CD4-positive, alpha-beta T cell treated with Interleukin-15 for 4 hours (primary cell): ENCODE results near the gene ACACA.
A peak's percentile ranks its signal among the peaks of the same experiment; 100 is the strongest.

Experiments used
- DNase-seq: peaks from one replicate; pipeline ENCODE4 v3.0.0-alpha.2; 2020; ENCODE audit warnings: low spot score

ACACA gene

GRCh38 chr17:37231887-37232286 is 174.7 kb downstream of the ACACA start:
- no peak for DNase-seq

DNA sequence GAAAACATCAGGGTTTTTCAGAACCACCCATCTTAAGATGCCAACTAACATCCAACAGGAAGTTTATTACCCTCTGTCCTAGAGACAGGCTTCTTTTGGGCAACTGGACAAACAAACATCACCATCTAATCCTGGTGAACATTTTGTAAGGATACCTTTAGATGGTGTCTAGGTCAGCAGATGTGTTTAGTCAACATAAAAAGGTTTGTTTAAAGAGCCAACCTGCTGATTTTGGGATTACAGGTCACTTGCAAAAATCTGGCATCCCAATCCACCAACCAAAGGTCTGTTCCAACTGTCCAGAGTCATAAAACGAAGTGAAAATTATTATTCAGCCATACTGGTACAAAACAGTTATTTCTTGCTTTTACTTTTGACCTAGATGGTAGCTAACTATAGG is 176.0 kb downstream of the ACACA start:
- DNase-seq, result no peak

DNA sequence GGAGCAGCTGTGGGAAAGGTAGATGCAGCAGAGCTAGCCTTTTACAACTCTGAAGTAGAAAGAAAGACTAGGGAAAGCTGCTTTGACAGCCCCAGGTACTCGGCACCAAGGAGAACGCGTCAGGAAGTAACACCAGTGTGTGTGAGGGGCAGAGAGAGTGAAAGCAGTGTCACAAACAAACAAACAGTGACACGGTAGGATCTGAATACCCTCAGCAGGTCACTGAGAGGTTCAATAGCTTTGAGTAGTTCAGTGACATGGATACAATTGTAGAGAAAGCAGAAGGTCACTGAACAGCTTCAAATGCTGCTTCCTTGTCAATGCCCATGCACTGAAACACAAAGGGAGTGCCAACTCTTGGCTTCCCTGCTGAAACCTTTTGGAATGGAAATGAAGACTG is 181.2 kb downstream of the ACACA start:
- DNase-seq, result no peak

DNA sequence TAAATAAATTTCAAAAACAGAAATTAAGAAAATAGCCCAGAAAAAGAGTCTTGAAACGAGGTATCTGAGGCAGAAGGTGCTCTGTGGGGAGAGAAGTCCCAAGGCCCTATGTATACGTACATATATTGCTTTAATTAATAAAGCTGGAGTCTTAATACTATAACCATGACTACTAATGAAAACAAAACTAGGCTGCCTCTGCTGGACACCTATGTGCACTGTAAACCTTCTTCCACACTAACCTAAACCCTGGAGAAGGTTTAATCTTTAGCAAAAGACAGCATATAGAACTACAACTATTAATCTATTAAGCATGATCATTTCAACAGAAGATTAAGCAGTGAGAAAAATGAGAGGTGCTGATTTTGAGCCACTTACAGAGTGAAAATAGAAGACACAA is 184.8 kb downstream of the ACACA start:
- DNase-seq, result no peak

DNA sequence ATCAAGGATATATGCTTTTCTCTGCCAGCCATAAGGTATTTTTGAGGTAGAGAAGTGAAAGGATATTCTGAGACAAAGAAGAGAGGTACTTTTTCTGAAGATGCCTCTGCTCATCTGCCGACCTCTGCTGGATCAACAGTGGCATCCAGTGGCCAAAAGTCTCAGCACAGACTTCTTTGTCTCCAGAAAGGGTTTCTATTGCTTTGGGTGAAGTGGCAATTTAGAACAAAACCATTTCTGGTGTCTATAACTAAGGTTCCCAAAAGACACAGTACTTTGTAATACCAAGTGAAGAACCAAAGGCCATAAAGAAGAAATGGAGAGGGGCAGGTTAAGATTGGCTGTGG is 186.1 kb downstream of the ACACA start:
- DNase-seq, result peak; percentile 19

DNA sequence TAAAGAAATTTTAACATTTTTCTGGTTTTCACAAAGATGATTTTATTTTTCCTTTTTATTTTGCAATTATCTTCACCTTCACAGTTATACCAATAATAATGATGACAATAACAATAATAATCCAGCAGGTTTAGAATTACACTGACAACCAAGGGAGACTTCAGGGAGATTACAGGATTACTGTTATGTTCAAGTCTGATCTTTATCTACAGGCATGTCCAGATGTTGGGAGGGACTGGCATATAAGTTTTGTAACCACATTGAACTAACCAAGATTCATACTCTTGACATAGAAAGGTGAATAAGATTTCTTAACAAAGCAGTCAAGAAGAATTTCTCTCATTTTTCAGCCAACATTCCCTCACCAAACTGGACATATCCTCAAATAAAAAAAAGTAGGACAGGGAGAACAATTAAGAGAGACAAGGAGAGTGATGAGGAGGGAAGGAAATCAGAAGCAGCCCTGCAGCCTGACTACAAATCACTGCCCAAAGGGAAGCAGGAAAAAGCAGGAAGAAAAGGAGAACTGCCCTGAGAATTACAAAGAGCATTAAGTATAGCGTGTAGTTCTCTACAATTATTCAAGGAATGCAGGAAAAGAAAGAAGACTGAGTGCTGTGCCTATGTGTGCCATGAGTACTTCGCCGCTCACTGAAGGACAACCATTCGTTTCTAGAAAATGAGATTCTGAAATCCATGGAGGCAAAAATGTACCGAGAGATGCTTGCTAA is 186.6 kb downstream of the ACACA start:
- no peak for DNase-seq

DNA sequence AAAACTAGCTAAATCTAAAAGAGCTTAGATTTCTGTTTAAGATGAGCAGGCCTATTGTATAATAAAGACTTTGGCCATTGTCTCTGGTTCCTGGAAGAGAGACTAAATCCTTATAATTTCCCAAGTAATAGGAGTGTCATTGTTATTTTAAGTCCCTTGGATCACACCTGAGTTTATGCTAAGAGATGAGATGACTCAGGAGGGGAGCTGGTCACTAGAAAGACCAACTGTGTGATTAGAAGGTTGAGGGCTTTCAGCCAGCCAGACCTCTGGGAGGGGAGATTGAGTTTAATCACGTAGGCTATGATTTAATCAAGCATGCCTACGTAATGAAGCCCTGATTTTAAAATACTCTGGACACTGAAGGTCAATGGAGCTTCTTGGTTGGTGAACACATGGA is 187.8 kb downstream of the ACACA start:
- no peak for DNase-seq

DNA sequence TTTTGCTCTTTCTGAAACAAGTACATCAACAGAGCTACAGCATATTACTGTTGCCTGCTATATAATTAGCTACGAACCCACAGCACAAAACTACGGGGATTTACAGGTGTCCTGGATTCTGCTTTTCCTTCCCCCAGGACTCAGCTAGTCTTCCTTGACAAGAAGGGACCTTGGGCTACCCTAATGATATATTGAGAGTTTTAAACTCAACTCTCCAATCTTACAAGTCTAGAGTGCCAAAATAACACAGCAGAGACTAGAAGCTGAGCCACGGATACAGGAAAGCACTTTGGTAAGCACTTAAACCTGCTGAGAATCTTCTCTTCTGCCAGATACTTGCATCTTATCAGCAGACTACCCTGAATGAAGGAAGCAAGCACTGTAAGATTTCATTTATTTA is 192.2 kb downstream of the ACACA start:
- DNase-seq, result no peak

- no peak for DNase-seq
Observed at GRCh38 chr17:37213927-37214326, 192.7 kb downstream of the ACACA start.

DNA sequence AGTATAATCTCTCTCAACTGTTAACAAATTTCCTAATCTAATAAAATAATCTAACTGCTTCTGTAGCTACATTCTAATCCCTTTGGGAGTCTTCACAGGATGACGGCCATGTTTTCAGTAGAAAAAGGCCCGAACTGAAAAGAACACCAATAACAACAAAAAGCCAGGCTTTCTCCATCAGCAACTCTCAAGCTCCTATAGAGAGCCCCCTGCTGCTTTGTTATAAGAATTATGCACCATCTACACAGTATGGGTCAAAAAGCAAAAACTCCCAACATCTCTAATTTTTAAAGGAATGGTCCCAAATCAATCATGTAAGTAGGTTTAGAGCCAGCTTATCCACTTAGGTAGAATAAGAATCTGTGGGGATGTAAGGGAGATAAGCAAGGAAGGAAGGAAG is 194.5 kb downstream of the ACACA start:
- DNase-seq, result no peak

DNA sequence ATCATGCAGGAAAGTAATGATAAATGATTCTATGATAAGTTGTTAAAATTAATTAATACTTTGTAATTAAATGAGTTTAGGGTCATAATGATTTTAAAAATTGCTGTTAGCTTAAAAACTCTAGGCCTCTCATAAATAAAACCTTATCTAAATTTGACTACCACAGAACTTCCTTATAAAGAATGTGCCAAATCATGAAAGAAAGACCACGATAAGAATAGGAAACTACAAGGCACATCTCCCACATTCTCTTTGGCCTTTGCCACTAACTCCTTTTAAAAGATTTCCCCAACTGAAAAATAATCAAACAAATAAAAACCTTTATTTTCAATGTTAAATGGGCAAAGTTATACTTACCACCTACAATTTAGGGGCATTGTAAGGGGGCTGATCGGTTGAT is 195.5 kb downstream of the ACACA start:
- no peak for DNase-seq

- no peak for DNase-seq
Observed at GRCh38 chr17:37207103-37207502, 199.5 kb downstream of the ACACA start.

GRCh38 chr17:37206299-37206698 is 200.3 kb downstream of the ACACA start:
- DNase-seq, result no peak

GRCh38 chr17:37200497-37200896 is 206.1 kb downstream of the ACACA start:
- no peak for DNase-seq

DNA sequence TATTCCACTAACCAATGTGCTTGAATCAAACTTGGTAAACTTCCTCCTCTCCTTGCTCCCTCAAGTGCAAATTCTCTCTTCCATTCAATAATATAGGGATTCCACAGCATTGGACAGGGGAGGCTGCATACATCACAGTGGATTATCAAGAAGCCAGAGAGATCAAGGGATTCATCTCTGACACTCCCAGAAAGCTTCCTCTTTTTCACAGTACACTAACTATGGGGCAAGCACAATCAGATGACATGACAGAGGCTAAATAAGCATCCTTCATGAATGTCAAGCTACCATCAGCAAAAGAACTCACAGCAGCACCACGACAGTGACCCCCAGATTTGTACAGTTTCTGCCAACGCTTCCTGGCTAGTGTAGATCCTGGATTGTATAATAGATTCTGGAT is 209.3 kb downstream of the ACACA start:
- no peak for DNase-seq

DNA sequence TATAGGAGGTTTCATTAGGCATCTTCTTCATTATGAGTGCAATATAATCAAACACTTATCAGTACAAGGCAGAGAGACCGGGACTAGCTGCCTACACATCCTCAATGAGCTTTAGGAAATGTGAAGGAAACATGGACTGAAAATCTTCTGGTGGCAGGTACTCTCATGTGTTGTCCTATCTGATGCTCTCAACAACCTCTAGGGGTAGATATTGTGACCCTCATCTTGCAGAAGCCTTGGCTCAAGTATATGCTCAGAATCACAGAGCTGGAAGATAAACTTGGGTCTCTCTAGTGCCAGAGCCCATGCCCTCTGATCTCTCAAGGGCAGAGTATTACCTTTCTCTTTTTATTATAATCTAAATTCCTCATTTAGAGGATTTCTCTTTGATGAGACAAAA is 212.4 kb downstream of the ACACA start:
- DNase-seq, result no peak

DNA sequence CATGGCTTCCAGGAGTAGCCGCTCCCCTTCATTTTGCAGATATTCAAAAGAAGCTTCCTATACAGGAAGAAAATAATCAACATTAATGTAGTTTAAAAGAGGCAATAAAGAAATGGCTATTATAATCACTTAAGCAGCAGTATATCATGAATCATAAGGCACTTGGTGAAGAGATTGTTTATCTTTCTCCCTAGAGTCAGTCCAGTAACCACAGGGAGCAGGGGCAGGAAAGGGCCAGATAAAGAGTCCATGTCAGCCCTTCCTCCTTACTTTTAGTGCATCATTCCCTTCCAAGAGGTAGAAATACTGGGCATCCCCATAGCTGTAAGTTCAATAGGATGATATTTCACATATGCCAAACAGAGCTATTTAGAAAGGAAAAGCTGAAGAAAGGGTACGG is 215.4 kb downstream of the ACACA start:
- DNase-seq, result no peak

DNA sequence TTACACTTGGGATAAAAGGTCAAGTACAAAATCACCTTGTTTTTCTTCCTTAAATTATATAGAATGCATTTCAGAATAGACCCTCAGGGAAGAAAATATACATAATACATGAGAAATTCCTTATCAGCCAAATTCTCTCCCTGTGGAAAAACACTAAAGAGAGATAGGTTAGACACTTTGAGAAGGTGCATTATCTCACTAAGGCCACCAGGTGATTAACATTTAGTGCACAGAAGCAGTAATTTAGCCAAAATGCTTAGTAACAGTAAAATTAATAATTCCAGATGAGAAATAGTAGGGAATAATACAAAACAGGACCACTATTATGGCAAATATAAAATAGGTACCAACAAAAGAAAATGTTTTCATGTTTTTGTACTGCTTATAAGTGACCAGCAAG is 216.1 kb downstream of the ACACA start:
- DNase-seq, result no peak

DNA sequence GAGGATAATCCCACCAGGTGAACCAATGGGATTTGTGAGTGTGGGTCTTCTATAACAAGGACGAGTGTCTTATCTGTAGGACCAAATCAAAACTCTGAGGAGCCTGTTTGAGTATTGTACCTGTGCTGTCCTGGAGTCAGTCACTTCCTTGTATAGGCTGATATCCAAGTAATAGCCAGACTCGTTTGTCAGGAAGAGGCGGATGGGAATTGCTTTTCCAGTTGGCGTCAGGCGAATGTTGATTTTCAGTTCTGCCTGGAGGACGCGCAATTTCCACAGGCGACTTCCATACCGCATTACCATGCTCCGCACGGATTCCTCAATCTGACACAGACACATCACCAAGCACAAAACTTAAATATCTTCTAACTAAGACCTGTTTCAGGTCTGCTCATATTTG is 218.5 kb downstream of the ACACA start:
- no peak for DNase-seq

DNA sequence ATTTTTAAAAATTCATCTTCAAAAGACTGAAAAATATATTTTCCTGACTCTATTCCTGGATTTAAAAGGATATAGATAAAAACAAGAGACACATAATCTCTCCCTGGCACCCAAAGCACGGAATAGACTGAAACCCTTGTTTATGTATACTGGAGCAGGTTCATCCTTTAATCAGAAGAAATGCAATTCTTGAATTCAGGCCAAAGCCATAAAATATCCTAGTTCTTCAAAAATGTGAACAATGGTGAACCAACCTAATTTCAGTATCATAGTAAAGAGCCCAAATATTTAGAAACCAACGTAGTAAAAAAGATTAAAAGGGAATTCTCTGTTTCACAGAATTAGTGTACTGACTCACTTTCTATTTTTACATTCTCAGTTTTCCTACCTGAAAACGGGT is 219.4 kb downstream of the ACACA start:
- DNase-seq, result no peak

- DNase-seq, result no peak
Observed at GRCh38 chr17:37182786-37183465, 223.7 kb downstream of the ACACA start.

DNA sequence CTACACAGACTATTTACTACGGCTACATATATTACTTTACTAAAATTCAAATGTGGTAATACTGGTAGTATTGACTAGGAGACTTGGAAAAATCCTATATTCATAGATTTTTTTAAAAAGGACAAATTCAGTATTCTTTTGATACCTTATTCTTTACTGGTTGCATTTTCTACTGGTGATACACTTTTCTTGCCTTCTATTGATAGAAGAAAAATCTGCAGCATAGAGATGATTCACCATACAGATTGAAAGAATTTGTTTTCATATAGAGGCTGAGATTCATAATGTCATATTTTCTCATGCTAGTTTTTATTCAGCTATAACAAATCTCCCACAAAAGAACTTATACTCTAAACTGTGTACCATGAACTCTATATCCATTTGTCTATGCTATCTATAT is 226.3 kb downstream of the ACACA start:
- DNase-seq, result no peak

DNA sequence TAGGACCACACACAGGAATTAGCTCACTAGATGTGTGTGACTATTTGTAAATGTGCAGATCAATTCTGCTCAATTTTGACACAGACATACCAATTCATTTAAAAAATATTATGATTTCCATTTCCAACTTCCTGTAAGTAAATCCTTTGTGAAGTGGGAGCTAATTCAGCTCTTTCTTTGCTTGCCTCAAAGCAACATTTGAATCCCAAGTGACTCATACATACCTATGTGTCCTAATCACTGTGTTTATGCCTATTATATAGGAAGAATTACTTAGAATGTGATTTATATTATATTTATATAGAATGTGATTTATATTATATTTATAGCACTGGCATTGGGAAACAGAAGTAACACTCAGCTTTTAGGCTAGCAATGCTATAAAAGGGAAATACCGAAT is 226.7 kb downstream of the ACACA start:
- DNase-seq, result no peak

GRCh38 chr17:37177254-37177870 is 229.3 kb downstream of the ACACA start:
- no peak for DNase-seq
